ENCODE measurements around the gene PPP6R3. TPM values are rescaled to one million over a fixed set of nuclear protein-coding genes. Genes with fewer than 3 reads are reported as not detected.

The PPP6R3 gene
- total RNA-seq, 1 donor from 2014 or later = 152 TPM

DNA sequence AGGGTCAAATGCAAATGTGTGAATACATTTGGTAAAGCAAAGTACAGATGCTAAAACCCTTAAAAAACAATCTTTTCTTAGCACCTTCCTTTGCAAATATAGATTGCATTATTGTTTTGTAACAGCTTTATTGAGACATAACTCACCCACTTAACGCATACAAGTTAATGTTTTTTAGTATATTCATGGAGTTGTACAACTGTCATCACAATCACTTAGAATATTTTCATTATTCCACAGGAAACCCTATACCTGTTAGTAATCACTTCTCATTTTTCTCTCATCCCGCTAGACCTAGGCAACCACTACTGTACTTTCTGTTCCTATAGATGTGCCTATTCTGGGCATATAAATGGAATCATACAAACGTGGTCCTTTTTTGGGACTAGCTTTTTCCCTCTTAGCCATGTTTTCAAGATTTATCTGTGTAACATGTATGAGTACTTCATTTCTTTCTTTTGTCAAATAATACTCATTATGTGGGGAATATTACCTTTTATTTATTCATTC lies 34.7 kb downstream of the PPP6R3 start:
- no peak for DNase-seq

DNA sequence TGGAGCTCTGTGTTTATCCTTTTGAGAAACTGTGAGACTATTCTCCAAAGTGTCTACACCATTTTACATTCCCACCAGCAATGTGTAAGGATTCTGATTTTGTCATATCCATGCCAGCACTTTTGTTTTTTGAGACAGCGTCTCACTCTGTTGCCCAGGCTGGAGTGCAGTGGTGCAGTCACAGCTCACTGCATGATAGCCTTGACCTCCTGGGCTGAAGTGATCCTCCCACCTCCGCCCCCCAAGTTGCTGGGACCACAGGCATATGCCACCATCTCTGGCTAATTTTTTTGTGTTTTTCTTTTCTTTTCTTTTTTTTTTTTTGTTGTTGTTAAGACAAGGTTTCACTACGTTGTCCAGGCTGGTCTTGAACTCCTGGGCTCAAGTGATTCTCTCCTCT lies 35.3 kb downstream of the PPP6R3 start:
- DNase-seq = no peak

DNA sequence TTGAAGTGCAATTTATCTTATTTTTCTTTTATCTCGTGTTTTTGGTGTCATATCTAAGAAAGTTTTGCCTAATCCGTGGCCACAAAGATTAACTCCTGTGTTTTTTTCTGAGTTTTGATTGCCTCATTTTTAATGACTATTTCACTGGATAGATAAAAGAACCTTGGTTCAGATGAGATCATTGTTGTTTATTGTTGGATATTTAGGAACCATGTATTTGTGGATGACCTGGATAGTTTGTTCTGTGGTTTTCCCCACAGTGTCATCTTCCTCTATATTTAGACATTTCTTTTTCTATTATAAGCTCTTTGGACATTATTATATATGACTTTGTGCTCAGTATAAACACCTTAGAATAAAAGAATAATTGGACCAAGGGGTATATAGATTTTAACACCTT lies 37.2 kb downstream of the PPP6R3 start:
- no peak for DNase-seq

DNA sequence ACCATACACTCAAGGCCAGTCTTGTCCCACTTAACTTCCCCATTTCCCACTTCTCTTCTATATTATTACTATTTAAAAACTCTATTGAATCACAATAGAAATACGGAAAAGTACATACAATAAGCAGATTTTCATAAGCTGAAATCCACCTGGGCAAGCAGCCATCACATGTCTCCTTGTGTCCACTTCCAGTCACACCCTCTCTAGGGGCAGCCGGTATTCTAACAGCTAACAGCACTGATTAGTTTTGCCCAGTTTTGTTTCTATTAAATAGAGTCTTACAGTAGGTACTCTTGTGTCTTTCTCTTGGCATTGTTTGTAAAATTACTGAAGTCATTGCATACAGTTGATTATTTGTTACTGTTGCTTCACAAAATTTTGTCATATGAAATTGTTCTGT lies 37.8 kb downstream of the PPP6R3 start:
- no peak for DNase-seq

DNA sequence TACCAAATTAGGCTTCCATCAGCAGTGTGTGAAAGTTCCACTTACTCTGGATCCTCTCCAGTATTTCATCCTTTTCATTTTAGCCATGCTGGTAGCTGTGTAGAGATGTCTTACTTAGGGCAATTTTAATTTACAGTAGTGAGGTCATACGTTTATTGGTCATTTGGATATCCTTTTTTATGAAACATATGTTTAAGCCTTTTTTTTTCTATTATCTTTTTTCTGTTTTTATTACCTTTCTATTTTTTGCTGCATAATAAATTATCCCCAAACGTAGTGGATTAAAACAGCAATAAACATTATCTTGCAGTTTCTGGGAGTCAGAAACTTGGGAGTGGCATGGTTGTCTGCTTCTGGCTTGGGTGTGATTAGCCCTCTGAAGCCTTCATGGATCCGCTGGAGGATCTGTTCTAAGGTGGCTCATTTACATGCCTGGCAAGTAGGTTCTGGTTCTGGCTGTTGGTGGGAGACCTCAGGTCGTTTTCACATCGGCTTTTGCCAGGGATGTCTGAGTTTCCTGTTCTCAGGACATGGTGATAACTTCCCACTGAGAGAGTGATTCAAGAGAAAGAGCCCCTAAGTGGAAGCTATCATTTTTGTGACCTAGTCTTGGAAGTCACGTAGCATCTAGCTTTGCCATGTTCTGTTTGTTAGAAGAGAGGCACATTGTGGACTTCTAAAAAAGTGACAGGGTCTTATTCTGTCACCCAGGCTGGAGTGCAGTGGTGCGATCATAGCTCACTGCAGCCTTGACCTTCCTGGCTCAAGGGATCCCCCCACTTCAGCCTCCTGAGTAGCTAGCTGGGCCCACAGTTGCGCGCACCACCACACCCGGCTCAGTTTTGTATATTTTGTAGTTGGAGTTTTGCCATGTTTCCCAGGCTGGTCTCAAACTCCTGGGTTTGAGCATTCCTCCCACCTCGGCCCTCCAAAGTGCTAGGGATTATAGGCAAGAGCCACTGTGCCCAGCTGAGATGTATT lies 38.6 kb downstream of the PPP6R3 start:
- DNase-seq = no peak

DNA sequence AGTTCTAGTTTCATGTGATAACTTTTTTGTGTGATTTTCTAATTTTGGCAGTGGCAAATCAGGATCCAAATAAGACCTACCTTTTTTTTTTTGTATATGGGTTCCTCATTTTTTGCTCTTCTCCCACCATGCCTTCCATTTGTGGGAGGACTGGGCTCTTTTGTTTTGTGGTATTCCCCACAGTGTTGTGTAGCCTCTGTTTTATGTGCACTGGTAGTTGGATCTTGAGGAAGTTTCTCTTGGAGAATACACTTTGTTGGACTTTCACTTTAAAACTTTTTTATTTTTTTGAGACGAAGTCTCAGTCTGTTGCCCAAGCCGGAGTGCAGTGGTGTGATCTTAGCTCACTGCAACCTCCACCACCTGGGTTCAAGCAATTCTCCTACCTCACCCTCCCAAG lies 39.7 kb downstream of the PPP6R3 start:
- DNase-seq = no peak

DNA sequence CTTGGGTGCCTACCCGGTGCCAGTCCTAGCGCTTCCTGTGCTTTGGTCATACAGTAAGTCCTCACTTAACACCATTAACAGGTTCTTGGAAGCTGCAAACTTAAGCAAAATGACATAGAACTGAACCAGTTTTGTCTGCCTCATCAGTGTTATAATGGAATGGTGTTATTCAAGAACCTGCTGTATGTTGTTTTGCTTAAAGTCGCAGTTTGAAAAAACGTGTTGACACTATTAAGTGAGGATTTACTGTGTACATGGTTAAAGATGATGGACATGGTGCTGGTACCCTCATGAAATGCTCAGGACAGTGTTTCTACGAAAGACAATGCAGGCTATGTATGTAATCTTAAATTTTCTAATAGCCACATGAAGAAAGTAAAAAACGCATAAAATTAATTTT lies 41.3 kb downstream of the PPP6R3 start:
- DNase-seq = no peak

DNA sequence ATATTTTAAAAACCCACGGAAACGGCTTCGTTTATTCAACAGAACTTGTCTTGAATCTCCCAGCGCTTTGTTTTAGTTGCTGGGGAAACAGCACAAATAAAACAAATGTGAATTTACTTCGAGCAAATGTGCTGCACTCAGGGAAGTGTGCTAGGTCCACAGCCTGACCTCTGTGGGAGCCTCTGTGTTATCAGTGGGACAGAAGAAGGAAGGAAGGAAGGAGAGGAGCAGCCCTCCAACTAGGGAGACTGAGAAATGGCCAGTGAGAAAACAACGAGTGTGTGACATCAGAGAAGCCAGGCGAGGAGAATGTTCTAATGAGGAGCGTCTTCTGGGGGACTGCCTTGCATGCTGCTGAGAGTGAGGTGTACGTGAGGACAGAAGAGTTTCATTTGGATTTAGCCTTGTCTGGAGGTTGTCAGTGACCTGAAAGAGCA lies 42.7 kb downstream of the PPP6R3 start:
- no peak for DNase-seq

DNA sequence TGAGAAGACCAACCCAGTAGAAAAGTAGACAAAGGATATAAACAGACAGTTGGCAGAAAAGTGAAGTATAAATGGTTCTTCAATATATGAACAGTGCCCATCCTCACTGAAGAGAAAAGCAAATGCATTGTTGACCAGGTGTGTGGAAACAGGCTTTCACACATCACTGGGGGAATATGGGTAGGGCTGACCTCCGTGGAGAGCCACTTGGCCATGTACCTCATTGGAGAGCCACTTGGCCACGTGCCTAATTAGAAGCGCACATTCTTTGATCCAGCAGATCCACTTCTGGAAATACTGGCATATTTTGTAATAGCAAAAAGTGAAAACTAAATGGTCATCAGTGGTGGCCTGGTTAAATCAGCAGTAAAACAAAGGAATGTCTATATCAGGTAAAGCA lies 43.2 kb downstream of the PPP6R3 start:
- DNase-seq = no peak

DNA sequence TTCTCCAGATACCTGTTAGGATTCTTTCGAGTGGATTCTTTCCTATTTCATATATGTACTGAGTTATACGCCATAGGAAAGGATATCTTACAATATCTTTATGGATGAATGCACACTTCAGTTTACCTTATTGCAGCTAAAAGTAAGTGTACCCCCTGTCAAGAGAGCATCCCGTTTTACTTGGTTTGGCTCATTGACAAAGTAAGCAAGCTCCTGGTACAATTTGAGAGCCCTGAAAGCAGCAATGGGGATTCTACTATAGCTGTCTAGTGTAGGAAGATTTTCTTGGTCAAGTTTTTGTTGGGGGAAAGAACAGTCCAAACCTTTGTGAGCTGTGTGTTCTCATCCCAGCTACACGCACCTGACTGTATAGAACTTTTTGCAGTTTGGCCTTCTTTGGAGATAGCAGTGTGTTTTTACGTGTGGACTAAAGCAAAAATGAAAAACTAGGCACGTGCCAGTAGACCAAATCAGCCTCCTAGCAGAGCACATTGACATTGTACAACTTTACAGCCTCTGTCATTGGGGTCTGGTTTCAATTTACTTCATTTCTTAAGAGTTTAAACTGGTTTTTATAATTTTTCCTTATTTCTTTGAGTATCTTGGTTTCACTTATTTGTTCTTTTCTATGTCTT lies 44.0 kb downstream of the PPP6R3 start:
- no peak for DNase-seq

DNA sequence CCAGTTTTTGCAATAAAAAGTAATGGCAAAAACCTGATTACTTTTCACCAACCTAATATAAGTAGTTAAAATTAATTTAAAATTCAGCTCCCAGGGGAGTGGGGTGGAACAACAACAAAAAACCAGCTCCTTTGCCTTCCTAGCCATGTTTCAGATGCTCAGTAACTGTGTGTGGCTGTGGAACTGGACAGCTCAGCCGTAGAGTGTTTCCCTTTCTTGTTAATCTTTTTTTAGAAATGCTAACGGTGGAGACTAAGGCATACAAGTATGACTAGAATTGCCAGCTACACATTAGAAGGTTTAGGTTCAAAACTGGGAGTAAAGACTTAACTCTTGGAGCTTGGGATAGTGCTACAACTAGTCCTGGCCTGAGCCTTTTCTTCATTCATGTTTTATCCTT lies 45.0 kb downstream of the PPP6R3 start:
- no peak for DNase-seq

DNA sequence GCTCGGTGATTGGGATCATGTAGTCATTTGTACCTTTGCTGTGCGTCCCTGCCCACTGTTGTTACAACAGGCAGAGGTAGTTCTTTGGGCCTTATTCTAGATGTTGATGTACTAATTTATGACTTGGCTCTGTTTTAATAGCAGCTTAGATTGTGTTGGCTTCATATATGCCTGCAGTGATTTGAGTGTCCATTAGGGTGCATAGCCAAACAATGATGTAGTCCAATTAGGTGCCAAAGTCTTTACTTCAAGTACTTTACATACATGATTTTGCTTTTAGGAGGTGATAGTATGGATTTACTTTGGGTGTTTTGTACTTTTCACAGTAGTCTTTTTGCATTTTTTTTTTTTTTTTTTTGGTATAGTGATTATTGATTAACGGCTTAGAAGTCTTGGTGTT lies 46.4 kb downstream of the PPP6R3 start:
- no peak for DNase-seq

DNA sequence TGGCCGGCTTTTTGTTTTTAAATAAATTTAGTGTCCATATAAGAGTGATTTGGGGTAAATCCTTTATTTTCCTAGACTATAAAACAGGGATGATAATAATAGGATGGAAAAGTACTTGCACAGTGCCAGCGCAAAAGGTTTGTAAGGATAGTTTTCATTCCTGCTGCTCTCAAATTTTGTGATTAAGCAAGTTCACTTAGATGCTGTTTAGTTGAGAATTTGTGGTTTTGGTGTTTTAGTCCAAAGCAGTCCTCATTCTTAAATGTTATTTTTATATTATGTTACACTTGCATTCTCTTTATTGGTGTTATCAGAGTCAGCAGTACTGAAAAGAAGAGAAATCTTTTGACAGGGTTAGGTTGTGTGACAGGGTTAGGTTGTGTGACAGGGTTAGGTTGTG lies 47.9 kb downstream of the PPP6R3 start:
- no peak for DNase-seq

DNA sequence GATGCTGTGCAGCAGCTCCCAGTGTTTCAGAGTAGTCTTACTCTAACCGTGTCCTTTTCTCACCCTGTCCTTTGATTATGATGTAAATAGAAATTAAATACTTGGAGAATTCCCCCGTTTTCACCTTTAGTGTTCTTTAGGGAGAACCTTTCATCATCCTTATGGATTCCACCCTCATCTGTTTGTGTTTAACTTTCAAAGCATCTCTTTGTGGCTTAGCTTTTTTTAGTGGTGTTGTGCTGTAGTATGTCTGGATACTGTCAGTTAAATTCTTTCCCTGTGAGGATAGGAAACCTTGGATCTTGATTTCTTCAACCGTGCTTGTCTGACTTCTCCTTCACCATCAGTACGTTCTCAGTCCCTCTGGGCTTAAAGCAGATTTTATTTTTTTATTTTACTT lies 48.5 kb downstream of the PPP6R3 start:
- no peak for DNase-seq

DNA sequence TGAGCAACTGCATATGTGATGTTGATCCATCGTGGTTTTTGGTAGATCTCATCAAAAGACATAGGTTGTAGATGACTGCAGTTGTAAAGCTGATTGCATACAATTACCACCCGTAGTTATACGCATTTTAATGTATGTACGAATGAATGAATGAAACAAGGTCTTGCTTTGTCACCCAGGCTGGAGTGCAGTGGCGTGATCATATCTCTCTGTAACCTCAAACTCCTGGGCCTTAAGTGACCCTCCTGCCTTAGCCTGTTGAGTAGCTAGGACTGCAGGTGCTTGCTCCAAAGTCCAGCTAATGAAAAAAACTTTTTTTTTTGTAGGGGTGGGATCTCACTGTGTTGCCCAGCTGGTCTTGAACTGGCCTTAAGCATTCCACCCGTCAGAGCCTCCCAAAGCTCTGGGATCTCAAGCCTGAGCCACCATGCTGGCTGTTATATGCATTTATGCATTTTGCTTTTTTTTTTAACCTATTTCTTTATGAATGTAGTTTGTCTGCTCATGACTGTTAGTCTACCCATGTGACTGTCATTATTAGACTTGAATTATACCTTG lies 53.5 kb downstream of the PPP6R3 start:
- DNase-seq = no peak

DNA sequence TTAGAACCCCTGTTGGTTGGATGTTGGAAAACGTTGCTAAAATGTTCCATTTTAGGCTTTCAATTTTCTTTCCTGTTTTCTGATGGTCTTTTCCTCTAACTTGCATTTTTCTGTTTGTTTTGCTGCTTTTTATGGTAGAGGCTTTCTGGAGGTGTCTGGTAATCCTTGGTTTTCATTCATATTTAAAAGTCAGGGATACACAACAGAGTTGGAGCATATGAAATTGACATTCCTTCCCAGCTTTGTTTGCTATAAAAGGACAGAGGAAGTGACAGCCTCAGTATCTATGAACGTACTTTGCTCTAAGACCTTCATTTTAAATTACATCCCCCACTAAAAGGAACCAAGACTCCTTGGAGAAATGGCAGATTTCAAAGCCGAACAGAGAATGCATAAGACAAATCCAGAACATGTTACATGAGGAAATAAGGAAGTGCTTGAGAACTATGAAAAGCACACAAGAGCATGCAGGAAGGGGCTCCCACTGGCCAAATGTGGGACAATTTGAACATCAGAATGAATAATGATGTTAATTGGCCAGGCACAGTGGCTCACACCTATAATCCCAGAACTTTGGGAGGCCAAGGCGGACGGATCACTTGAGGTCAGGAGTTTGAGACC lies 56.7 kb downstream of the PPP6R3 start:
- no peak for DNase-seq

DNA sequence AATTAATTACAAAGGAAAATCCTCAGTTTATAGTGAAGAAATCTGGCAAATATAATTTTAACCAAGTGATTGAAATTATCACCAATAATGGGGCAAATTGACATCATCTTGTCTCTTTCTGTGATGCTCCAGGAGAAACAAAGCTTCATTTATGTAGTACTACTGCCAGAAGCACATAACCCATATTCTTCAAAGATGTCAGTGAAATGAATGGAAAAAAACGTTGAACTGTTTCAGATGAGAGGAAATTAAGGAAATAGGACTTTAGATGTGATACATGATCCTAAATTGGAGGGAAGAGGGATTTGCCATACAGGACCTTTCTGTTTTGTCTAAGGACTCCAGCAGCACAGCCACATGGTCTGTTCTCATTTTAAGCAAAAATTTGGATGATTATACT lies 57.6 kb downstream of the PPP6R3 start:
- DNase-seq = no peak

DNA sequence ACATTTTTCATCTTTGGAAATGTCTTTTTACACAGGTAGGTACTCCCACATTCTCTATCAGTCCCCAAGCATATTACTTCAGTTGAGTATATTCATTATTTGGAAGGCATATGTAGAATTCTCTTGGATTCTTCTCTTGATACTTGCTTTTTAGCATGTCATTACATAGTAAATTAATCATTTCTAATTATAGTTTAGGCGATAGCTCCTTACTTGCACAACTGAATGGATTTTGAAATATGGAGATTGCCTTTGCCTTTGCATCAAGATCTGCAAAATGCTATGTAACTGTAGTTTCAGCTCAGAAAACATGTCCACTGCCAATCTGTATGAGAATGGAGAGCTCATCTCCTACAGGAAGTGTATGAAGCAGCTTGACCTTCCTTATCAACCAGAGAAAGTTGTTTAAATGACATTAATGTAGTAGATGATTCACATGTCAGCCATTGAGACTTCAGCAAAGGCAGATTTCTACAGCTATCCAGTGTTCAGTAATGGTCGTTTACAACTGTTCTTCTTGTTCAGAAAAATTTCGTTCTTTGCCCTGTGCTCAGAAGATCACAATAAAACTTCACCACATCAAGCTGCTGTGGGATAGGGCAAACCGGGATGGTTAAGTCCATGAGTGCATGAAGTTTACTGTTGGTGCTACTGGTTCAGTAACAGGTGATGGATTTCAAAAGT lies 61.6 kb downstream of the PPP6R3 start:
- DNase-seq = no peak

DNA sequence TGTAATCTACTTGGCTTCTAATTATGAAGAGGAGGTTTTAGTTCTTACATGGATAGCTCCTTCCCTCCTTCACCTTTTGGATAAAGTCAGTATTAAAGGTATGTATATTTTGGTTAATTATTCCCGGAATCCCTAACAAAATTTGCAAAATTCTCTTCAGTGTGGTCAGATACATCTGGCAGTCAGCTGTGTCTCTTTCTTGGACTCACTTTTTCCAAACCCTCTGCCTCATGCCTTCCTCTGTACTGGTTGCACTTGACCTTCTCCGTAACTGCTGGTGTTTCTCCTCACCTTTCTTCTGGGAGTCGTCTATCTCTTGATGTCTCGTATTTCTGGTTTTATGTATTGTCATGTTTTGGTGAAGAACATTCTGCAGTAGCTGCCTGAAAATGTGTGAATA lies 62.5 kb downstream of the PPP6R3 start:
- DNase-seq = no peak

DNA sequence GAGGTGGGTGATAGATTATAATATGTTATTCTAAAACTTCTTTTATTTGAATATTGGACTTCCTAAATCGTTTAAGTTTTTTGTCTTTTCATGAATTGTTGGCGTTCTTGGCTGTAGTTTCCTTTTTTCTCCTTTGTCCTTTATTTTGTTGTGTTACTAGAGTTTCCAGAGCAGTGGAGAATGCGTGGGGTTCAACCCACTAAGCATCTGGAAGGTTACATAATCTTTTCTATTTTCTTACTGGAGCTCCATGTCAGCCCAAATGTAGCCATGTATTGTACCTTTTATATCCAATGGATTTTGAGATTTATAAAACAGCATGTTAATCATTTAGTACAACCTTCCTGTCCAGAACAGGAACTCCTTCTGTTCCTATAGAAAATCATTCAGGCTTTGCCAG lies 63.2 kb downstream of the PPP6R3 start:
- DNase-seq = no peak

DNA sequence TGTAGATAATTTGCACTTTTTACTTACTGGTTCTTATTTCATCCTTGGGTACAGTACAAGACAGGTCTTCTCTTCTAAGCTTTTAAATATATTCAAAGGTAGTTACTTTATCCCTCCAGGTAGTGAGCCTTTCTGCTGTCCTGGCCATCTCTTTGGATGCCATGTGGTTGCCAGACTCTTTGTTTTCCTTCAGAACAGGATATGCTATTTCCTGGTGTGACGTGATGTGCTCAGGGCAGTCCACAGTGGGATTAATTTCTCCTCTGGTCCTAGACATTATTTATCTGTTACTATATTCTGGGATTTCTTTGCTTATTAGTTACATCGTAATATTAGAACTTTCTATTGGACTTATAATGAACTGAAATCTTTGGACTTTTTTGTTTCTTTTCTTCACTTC lies 63.7 kb downstream of the PPP6R3 start:
- no peak for DNase-seq

DNA sequence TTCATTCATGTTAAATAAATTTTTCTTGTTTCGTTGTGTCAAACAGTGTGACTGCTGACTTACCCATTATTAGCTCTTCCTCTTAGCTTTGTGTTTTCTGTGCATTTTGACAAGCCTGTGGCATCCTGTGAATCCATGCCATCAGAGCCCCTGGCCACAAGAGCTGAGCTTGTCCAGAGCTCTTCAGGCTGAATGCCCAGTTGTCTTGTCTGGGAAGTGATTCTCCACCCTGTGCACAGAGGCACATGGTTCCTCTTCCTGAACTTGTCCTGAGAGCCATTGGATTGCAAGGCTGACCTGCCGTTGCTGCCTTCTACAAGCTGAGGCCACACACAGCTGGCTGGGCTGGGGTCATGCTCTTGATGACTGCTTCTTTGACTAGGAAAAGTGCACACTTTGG lies 64.1 kb downstream of the PPP6R3 start:
- DNase-seq = no peak
